ENCODE data around the gene NPLOC4.
"Not testable (repeated sequence)": the region's sequence is repeated elsewhere in the genome, so short reads cannot be mapped to it uniquely, and the experiment has no call there.

Gene NPLOC4

GRCh38 chr17:81543756-81544155, 93.2 kb downstream of the NPLOC4 start:
- DNase-seq = no peak

DNA sequence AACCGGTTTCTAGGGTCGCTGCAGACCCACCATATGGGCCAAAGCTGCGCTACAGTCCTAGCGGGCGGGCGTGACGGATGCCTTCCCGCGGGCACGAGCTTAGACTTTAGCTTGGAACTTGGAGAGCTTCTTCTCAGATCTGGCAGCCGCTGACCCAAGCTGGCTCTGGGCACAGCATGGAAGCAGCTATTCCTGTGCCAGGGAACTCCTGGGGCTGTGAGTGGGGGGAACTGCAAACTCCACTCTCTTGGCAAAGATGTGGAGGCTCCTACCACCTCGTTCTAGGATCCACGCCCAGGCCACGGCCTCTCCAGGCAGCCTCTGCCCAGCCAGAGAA, 93.6 kb downstream of the NPLOC4 start:
- no peak for DNase-seq

DNA sequence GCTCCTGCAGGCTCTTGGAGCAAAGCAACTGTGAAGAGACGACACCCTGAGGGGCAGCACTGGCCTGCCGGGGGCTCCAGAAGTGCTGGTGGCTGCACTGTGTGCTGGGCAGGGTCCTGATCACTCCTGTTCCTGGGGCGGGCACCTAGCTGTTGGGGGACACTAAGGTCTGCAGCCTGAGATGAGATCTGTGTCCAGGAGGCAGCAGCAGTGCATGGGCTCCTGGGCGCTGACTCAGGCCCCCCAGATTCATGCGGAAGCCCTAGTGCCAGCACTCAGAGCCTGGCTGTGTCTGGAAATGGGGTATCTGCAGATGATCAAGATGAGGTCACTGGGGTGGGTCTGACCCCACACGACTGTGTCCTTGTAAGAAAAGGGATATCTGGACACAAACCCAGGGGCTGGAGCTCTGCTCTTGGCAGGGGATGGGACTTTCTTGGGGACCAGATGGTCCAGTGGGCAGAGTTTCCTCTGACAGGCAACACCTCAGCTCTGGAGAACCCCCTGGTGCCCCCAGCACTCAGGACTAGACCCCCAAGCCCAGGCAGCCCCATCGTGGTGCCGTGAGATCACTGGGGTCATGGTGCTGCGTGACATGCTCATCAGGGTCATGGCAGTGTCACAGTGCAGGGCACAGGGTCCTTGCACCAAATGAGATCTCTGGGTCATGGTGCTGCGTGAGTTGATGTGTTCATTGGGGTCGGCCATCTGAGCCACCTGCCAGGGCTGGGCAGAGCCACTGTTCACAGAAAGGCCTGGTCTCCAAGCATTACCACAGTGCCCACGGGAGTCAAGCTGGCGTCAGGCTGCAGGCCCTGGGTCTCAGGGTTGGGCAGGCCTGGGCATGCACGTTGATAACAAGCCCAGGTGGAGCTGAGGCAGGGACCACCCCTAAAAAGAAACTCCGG, 94.2 kb downstream of the NPLOC4 start:
- DNase-seq = no peak

DNA sequence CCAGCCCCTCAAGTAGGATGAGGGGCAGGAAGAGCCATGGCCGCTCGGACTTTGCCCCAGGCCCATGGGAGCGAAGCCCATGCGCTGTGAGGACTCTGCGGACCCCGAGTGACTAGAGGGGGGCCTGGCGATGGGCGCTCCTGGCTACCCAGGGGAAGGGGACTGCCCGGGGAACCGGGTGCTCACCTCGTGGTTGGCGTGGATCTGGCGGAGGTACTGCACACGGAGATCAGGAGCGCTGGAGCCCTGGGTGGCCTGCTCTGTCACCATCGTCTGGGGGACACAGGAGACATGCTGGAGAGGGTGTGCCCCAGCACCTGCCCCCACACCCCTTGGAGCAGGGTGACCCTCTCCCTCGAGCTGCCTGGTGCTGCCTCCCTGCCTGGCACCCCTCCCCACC, 95.8 kb downstream of the NPLOC4 start:
- no peak for DNase-seq

DNA sequence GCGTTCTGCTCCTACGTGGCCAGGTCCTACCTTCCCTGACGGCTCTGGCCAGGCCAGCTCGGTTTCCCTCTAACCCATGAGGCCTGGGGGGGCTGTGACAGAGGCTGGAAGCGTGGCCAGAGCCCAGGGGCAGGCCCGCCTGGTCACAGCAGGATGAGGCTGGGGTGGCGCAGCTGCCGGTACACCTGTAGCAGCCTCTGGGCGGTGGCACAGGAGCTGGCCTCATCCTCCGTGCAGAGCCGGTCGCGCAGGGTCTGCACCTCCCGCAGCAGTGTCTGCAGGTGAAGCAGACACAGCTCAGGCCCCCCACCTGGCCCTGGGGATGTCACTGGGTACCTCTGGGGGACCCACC, 96.3 kb downstream of the NPLOC4 start:
- DNase-seq = no peak

DNA sequence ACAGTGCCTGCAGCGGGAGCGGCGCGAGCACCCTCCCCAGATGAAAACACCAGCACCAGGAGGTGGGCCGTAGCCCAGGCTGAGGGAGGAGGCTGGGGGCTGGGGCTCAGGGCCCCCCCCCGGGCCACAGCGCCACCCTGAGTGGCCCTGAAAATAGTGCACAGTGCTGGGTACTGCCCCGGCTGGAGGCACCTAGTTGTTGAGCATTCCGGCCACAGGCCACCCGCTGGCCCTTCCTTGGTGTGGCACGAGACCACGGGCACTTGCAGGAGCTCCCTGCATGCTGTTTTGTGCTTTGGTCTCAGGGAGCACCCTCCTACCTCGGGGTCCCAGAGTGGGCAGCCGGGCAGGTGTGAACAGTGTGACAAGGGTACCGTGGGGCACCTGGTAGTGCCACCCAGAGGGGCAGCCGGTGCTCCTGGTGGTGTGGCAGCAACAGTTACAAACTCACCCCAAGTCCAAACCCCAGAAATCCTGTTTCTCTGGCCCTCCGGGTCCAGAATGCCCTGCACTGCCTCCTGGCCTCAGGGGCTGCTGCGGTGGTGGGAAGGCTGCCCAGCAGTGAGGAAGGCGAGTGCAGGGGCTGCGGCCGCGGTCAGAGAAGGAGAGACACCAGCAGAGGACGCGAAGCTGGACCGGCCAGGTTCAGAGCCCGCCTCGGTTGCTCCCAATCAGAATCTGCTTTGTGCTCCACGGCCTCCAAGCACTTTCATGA, 96.8 kb downstream of the NPLOC4 start:
- DNase-seq = no peak

GRCh38 chr17:81539571-81539900, 97.4 kb downstream of the NPLOC4 start:
- DNase-seq = no peak

DNA sequence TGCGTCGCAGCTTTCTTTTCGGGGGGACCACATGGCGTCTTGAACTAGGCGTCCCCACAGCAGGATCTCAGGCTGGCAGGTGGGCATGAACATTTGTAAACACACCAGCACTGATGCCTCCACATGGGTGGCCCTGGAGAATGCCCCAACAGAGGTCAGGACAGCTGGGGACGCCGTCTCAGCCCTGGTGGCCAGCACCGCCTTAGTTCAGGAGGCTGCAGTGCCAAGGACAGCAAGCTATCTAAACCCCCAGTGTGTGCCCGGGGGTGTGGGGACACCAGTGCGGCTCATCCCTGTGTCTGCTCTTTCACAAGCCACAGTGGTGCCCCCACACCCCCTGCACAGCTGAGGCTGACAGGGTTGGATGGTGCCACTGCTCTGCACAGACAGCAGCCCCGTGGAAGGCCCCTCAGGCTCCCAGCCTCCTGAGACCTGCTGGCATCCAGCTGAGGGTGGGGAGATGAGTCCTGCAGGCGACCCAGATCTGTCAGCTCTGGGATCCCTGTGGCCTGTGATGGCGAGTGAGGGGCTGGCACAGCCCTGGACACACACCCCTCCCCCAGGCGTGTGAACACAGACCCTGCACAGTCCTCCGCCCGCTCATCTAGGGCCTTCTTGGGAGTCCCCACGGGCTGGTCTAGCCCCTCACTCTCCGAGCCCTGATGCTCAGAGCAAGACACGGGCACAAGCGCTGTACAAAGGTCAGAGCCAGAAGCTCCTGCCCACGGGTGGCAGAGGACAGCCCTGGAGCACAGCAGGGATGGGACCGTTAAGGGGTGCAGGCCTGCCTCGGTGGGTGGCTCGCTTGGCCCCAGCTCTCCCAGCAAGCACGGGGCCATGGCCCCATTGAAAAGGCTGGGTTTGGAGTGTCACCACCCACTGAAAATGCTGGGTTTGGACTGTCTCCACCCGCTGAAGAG, 98.0 kb downstream of the NPLOC4 start:
- DNase-seq = no peak

DNA sequence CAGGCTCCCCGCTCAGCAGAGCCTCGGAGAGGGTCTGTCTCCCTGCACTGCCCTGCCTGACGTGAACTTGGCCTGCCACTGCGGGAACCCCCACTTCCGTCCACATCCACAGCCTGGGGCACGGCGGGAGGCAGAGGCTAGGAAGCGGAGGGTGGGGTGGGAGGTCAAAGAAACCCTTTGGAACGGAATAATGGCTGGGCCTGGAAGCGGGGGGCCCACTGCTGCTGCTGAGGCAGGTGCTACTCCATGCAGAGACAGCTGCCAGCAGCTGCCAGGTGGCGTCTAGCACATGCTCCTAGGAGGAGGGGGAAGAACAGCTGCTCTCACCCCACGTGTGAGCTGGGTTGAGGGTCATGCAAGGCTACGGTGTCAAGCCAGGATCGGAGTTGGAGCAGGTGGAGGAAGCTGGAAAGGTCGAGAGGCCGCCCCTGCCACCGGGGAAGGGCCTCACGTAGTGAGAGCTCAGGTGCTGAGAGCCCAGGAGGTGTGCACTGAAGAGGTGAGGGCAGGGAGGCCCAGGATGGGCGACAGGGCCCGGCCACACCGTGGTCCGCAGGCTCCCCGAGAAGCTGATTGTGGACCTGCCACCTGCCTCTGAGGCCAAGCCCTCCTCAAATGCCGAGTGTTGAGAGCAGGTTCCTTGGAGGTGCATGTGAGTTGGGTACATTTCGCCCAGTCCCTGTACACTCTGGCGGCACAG, 98.9 kb downstream of the NPLOC4 start:
- no peak for DNase-seq

GRCh38 chr17:81537343-81537855, 99.5 kb downstream of the NPLOC4 start:
- no peak for DNase-seq

GRCh38 chr17:81536299-81537290, 100.3 kb downstream of the NPLOC4 start:
- DNase-seq = no peak

DNA sequence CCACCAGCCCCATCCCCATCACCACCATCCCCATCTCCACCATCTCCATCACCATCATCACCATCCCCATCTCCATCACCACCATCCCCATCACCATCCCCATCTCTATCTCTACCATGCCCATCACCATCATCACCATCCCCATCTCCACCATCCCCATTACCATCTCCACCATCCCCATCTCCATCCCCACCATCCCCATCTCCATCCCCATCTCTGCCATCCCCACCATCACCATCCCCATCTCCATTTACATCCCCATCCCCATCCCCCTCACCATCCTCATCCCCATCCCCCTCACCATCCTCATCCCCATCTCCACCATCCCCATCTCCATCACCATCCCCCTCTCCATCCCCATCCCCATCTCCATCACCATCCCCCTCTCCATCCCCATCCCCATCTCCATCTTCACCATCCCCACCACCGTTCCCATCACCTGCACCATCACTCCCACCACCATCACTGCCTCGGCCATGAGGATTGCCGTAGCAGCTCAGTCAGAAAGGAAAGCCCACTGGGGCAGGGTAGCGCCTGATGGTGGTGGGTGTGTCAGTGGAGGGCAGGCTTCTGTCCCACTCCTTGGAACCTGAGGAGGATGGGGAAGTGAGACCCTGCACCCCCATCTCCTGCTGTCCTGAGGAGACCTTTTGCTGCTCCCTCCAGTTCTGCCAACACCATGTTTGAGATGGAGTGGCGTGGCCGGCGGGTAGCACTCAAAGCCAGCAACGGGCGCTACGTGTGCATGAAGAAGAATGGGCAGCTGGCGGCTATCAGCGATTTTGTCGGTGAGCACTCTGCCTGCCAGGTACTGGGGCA, 101.2 kb downstream of the NPLOC4 start:
- no peak for DNase-seq

DNA sequence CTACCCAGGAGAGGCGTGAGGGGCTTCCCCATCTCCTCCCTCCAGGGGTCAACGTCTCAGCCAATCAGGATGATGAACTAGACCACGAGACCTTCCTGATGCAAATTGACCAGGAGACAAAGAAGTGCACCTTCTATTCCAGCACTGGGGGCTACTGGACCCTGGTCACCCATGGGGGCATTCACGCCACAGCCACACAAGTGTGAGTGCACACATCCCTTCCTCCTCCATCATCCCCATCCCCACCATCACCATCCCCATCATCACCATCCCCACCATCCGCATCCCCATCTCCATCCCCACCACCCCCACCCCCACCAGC, 101.9 kb downstream of the NPLOC4 start:
- no peak for DNase-seq

DNA sequence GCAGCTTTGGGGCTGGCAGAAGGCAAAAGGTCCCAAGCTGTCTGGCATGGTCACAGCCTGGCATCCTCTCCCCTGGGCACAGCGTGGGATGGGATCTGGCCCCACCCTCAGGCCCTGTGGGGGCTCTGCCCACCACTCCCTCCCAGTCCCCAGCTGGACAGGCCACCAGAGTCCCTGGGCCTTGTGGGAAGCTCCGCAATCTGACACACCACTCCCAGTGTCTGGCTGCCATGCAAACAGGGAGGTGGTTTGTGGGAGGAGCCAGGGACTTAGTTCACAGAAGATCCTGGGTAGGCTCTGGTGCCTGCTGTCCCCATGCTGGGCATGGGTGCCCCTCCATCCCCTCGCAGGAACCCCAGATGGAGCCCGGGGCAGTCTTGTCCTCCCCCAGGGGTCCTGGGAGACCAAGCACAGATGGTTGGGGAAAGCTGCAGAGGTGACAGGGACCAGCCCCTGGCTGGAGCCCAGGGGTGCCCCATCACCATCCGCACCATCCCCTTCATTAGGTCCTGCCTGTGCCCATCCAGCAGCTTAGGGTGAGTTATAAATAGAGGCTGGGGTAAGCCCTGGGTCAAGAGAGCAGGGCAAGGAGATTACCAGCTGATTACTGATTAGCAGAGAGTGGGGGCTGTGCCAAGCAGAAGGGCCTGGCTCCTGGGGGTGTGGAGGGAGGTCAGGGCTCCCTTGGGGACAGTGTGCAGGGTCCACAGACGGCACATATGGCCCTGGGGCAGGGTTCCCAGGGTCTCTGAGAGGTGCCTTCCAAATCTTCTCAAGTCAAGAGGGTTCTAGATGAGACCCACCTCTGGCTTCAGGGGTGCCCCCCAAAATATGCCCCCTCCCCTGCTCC, 102.5 kb downstream of the NPLOC4 start:
- no peak for DNase-seq

DNA sequence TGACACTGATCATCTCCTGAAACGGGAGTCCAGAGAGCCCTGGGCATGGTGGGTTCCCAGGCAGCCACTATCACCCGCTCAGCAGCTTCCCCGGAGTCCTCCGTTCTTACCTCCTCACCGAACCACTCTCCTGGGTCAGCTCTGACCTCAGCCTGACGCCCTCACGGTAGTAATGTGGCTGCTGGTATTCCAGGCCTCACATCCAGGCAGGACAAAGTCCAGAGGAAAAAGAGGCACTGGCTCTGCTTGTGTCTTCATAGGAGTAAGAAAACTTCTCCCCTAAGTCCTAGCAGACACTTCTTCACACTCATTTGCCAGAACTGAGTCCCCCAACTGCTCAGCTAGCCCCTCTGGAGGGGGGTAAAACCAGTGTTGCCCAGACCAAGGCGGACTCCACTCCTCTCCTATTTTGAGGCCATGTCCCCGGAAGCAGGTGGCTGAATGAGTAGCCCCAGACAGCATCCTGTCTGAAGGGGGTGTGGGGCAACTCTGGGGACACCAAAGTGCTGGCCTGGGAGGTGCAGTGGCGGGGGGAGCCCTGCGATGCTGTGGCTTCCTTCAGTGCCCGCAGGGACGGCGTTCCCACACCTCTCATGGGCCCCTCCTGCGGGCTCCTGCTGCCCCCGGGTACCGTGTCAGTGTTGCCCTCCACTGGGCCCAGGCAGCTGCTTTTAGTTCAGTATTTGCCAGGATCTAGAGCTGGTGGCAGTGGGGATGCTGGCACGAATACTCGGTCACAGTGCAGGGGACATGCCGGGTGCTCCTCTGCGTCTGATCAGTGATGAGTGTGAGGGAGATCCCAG, 103.4 kb downstream of the NPLOC4 start:
- DNase-seq = no peak

DNA sequence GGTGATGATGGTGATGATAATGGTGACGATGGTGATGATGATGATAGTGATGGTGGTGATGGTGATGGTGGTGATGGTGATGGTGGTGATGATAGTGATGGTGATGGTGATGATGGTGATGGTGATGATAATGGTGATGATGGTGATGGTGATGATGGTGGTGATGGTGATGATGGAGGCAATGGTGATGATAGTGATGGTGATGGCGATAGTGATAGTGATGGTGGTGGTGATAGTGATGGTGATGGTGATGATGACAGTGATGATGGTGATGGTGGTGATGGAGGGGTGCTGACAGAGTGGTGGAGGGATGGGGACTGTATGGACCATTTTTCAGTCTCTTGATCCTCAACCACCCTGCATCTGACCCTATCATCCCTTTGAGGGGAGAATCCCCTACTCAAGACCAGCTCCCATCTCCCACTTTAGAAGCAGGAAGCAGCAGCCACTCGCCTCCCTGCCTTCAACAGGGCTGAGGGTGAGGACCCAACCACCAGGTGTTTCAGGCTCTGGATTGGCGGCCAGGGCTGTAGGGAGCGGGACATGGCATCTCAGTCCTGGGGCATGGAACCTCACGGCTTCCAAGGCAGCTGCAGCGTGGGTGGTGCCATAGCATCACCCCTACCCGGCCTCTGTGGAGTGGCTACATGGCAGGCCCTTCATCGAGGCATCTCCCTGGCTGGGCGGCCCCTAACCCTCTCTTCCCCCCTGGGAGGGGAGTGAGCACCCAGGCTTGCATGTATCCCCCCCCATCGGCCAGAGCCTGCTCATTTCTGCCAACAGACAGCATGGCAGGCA, 104.2 kb downstream of the NPLOC4 start:
- no peak for DNase-seq

DNA sequence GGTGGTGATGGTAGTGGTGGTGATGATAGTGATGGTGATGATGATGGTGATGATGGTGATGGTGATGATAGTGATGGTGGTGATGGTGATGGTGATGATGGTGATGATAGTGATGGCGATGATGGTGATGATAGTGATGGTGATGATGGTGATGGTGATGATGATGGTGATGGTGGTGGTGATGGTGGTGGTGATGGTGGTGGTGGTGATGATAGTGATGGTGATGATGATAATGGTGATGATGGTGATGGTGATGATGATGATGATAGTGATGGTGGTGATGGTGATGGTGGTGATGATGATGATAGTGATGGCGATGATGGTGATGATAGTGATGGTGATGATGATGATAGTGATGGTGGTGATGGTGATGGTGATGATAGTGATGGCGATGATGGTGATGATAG, 104.9 kb downstream of the NPLOC4 start:
- DNase-seq = not testable (repeated sequence)

DNA sequence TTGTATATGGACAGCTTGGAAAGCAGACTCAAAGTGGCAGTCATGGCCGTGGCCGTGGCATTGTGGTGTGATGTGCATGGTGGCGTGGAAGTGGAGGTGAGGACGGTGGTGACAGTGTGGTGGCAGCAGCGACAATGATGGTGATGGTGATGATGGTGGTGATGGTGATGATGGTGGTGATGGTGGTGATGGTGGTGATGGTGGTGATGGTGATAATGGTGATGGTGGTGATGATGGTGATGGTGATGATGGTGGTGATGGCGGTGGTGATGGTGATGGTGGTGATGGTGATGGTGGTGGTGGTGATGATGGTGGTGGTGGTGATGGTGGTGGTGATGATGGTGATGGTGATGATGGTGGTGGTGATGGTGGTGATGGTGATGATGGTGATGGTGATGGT, 105.9 kb downstream of the NPLOC4 start:
- DNase-seq = not testable (repeated sequence)
